ENCODE measurements around the gene ASIC2.

The ASIC2 gene

DNA sequence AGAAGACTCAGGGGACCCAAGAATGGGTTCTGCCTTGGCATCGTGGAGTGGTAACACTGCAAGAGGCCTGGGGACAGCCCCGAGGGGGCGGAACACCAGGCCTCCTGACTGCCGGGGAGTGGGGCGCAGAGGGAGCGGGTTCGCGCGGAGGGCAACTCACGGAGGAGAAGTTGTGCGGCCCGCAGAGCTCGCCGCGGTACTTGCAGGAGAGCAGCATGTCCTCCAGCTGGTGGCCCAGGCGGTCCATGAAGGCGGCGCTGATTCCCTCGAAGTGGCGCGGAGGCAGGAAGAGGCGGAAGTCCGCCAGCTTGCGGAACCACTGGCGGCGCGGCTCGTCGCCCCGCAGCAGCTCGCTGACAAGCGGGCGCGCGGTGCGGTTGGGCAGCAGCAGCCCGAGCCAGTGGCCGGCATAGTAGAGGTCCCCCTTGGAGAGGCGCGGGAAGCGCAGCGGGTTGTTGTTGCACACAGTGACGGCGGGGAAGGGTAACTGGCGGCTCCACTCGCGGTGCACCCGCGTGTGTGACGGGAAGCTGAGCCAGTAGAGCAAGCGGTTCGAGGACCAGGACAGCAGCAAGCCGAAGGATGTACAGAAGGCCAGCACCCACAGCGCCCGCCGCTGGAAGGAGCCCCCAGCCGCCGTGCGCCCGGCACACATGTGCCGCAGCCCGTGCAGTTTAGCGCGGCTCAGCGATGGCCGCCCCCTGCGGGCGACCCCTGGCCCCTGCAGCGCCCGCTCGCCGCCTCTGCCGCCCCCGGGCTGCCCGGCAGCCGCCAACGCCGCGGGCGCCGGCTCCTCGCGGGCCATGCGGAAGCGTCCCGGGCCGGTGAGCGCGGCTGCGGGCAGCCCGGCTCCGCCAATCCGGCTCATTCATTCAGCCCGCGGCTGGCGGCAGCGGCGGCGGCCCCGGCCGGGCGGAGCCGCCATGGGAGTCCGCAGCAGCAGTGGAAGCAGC, 1.6 kb downstream of the ASIC2 start (continued):
- no peak for TF ChIP-seq ZNF202 (tag by site-specific recombination; IDR thresholded peaks at IDR 0.05; ENCODE audit: borderline replicate concordance)
- TF ChIP-seq, protein P1, sequence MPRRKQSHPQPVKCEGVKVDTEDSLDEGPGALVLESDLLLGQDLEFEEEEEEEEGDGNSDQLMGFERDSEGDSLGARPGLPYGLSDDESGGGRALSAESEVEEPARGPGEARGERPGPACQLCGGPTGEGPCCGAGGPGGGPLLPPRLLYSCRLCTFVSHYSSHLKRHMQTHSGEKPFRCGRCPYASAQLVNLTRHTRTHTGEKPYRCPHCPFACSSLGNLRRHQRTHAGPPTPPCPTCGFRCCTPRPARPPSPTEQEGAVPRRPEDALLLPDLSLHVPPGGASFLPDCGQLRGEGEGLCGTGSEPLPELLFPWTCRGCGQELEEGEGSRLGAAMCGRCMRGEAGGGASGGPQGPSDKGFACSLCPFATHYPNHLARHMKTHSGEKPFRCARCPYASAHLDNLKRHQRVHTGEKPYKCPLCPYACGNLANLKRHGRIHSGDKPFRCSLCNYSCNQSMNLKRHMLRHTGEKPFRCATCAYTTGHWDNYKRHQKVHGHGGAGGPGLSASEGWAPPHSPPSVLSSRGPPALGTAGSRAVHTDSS (tag by site-specific recombination; IDR thresholded peaks at IDR 0.05), result no peak
- TF ChIP-seq ZFHX2 (tag by site-specific recombination; conservative IDR thresholded peaks at IDR 0.05), result peak; percentile 21; the same call in 1 of the 2 replicates
- no peak for TF ChIP-seq WT1 (tag by site-specific recombination; IDR thresholded peaks at IDR 0.05)
- TF ChIP-seq, protein P2, sequence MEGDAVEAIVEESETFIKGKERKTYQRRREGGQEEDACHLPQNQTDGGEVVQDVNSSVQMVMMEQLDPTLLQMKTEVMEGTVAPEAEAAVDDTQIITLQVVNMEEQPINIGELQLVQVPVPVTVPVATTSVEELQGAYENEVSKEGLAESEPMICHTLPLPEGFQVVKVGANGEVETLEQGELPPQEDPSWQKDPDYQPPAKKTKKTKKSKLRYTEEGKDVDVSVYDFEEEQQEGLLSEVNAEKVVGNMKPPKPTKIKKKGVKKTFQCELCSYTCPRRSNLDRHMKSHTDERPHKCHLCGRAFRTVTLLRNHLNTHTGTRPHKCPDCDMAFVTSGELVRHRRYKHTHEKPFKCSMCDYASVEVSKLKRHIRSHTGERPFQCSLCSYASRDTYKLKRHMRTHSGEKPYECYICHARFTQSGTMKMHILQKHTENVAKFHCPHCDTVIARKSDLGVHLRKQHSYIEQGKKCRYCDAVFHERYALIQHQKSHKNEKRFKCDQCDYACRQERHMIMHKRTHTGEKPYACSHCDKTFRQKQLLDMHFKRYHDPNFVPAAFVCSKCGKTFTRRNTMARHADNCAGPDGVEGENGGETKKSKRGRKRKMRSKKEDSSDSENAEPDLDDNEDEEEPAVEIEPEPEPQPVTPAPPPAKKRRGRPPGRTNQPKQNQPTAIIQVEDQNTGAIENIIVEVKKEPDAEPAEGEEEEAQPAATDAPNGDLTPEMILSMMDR (tag by site-specific recombination; IDR thresholded peaks at IDR 0.05), result peak; percentile 45; the same call in 1 of the 2 replicates
- TF ChIP-seq, protein P3, sequence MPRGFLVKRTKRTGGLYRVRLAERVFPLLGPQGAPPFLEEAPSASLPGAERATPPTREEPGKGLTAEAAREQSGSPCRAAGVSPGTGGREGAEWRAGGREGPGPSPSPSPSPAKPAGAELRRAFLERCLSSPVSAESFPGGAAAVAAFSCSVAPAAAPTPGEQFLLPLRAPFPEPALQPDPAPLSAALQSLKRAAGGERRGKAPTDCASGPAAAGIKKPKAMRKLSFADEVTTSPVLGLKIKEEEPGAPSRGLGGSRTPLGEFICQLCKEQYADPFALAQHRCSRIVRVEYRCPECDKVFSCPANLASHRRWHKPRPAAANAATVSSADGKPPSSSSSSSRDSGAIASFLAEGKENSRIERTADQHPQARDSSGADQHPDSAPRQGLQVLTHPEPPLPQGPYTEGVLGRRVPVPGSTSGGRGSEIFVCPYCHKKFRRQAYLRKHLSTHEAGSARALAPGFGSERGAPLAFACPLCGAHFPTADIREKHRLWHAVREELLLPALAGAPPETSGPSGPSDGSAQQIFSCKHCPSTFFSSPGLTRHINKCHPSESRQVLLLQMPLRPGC (tag by site-specific recombination; IDR thresholded peaks at IDR 0.05), result no peak
- TF ChIP-seq, protein P4, sequence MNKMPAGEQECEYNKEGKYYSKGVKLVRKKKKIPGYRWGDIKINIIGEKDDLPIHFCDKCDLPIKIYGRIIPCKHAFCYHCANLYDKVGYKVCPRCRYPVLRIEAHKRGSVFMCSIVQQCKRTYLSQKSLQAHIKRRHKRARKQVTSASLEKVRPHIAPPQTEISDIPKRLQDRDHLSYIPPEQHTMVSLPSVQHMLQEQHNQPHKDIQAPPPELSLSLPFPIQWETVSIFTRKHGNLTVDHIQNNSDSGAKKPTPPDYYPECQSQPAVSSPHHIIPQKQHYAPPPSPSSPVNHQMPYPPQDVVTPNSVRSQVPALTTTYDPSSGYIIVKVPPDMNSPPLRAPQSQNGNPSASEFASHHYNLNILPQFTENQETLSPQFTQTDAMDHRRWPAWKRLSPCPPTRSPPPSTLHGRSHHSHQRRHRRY (tag by site-specific recombination; IDR thresholded peaks at IDR 0.05), result no peak
- TF ChIP-seq, protein P5, sequence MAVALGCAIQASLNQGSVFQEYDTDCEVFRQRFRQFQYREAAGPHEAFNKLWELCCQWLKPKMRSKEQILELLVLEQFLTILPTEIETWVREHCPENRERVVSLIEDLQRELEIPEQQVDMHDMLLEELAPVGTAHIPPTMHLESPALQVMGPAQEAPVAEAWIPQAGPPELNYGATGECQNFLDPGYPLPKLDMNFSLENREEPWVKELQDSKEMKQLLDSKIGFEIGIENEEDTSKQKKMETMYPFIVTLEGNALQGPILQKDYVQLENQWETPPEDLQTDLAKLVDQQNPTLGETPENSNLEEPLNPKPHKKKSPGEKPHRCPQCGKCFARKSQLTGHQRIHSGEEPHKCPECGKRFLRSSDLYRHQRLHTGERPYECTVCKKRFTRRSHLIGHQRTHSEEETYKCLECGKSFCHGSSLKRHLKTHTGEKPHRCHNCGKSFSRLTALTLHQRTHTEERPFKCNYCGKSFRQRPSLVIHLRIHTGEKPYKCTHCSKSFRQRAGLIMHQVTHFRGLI (tag by site-specific recombination; IDR thresholded peaks at IDR 0.05), result peak; percentile 34; the same call in 1 of the 2 replicates
- TF ChIP-seq GLIS2 (tag by site-specific recombination; IDR thresholded peaks at IDR 0.05), result peak; percentile 39; the same call in 1 of the 2 replicates
- peak; percentile 17; the same call in 1 of the 2 replicates for TF ChIP-seq ZBTB20 (tag by site-specific recombination; IDR thresholded peaks at IDR 0.05)
- 0 out of 2 replicates have a peak, but pooled peaks have one; percentile 17 for TF ChIP-seq GLIS1 (tag by site-specific recombination; IDR thresholded peaks at IDR 0.05)
- no peak for TF ChIP-seq REPIN1 (tag by site-specific recombination; IDR thresholded peaks at IDR 0.05; ENCODE audit: low read depth)
- peak; percentile 63 for TF ChIP-seq ZIC2 (tag by site-specific recombination; IDR thresholded peaks at IDR 0.05)
- TF ChIP-seq TRIM28 (IDR thresholded peaks at IDR 0.05; ENCODE audit: borderline replicate concordance, low read length), result no peak
- 0 out of 2 replicates have a peak, but pooled peaks have one; percentile 23 for TF ChIP-seq ZBTB8A (tag by site-specific recombination; IDR thresholded peaks at IDR 0.05)
- TF ChIP-seq, protein P6, sequence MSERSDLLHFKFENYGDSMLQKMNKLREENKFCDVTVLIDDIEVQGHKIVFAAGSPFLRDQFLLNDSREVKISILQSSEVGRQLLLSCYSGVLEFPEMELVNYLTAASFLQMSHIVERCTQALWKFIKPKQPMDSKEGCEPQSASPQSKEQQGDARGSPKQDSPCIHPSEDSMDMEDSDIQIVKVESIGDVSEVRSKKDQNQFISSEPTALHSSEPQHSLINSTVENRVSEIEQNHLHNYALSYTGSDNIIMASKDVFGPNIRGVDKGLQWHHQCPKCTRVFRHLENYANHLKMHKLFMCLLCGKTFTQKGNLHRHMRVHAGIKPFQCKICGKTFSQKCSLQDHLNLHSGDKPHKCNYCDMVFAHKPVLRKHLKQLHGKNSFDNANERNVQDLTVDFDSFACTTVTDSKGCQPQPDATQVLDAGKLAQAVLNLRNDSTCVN (tag by site-specific recombination; optimal IDR thresholded peaks at IDR 0.05), result peak; percentile 56
- no peak for TF ChIP-seq ZNF416 (tag by site-specific recombination; IDR thresholded peaks at IDR 0.05)
- no peak for TF ChIP-seq ZNF707 (tag by site-specific recombination; IDR thresholded peaks at IDR 0.05)
